GM13976 (cell line): ENCODE data around the gene PLPP7.
"Not testable (repeated sequence)": the region's sequence is repeated elsewhere in the genome, so short reads cannot be mapped to it uniquely, and the experiment has no call there.

Source experiments
- DNase-seq: peaks from one replicate; pipeline ENCODE4 v3.0.0; 2012; ENCODE audit warnings: low spot score
- in situ Hi-C: fragments of 300-500 bp; cut with MboI; formaldehyde crosslinking; loops from one replicate; pipeline ENCODE4 v1.12.0; 2022; ENCODE audit warnings: low sequenced_read_pairs, mixed read lengths, inconsistent platforms; ENCODE audit not compliant: unreplicated experiment
- TF ChIP-seq, protein P1 (sequence below): IDR thresholded peaks from 2 replicates; pipeline ENCODE4 v1.5.1; 2012; ENCODE audit warnings: borderline replicate concordance, mild to moderate bottlenecking; ENCODE audit not compliant: insufficient read depth; ENCODE audit errors: extremely low read depth, missing control alignments, control extremely low read depth

PLPP7 gene

DNA sequence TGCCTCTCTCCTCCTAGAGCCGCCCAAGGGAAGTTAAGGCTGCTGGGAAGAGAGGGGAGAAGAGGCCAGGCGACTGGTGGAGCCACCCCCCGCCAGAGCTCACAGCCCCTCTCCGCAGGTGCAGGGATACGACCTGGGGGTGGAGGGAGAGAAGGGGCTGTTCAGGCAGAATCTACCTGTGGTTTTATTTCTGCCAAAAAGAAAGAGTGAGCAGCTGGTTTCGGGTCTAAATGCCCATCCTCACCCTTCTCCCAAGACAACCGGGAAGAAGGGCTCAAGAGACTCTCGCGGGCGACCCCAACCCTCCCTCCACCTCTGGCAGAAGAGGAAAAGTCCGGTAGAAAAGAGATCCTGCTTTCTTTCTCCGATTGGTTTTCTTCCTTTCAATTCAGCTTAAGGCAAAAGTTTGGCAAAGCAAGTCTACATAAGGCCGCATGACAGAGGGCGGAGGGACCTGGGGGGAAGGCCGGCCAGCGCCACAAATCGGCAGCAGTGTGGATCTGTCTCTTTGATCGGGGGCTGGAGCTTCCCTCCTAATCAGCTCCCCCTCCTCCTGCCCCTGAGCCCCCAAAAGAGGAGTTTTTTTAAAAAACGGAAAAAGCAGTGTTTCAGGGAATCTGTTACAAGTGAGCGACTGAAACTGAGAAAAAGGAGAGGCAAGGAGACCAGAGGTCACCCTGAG, 29.5 kb upstream of the PLPP7 start:
- in situ Hi-C loops = no loop called here
- DNase-seq = no peak
- TF ChIP-seq, protein P1, sequence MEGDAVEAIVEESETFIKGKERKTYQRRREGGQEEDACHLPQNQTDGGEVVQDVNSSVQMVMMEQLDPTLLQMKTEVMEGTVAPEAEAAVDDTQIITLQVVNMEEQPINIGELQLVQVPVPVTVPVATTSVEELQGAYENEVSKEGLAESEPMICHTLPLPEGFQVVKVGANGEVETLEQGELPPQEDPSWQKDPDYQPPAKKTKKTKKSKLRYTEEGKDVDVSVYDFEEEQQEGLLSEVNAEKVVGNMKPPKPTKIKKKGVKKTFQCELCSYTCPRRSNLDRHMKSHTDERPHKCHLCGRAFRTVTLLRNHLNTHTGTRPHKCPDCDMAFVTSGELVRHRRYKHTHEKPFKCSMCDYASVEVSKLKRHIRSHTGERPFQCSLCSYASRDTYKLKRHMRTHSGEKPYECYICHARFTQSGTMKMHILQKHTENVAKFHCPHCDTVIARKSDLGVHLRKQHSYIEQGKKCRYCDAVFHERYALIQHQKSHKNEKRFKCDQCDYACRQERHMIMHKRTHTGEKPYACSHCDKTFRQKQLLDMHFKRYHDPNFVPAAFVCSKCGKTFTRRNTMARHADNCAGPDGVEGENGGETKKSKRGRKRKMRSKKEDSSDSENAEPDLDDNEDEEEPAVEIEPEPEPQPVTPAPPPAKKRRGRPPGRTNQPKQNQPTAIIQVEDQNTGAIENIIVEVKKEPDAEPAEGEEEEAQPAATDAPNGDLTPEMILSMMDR = no peak

DNA sequence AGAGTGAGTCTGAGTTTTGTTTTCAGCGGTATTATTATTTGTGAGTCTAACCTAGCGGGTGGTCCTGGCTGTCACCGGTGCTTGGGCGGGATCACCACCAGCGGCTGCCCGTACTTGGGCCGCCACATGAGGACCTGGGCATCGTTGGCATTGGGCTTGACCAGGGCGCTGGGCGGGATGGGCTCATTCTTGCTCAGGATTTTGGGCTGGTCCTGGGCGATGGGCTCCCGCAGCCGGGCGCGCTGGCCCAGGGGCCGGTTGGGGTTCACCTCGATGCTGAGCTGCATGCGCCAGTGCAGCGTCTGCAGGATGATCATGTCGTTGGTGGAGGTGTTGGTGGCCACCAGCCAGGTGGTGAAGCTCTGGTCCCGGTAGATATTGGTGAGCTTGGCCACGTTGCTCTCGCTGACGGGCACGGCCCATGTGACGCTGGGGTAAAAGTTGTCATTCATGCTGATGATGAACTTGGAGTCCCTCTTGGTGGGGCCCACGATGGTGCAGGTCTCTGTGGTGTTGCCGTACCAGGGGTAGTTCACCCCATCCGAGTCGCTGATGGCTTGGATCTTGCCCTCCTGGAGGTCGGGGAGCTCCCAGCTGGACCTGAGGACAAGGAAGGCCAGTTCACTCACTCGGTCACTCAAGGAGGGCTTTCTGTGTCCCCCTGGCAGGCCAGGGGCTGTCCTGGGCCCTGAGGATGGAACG, 28.6 kb upstream of the PLPP7 start:
- TF ChIP-seq, protein P1 = no peak
- in situ Hi-C loops = no loop called here
- DNase-seq = no peak

DNA sequence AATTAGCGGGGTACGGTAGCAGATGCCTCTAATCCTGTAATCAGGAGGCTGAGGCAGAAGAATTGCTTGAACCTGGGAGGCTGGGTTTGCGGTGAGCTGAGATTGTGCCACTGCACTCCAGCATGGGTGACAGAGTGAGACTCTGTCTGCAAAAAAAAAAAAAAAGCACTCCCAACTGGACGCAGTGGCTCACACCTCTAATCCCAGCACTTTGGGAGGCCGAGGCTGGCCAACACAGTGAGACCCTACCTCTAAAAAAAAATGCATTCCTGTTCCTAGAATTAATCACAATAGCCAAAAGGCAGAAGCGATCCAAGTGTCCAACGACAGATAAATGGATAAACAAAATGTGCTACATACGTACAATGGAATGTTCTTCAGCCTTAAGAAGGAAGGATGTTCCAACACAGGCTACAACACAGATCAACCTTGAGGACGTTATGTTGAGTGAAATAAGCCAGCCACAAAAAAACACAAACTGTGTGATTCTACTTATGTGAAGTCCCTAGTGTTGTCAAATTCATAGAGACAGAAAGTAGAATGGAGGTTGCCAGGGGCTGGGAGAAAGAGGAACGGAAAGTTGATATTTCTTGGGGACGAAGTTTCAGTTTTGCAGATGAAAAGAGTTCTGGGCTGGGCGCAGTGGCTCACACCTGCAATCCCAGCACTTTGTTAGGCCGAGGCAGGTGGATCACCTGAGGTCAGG, 27.0 kb upstream of the PLPP7 start:
- TF ChIP-seq, protein P1 = no peak
- no peak for DNase-seq
- in situ Hi-C loops = no loop called here

DNA sequence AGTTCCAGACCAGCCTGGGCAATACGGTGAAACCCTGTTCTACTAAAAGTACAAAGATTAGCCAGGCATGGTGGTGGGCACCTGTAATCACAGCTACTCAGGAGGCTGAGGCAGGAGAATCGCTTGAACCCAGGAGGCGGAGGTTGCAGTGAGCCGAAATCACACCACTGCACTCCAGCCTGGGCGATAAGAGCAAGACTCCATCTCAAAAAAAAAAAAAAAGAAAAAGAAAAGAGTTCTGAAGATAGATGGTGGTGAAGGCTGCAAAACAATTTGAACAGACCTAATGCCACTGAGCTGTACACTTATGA, 26.5 kb upstream of the PLPP7 start:
- in situ Hi-C loops = not testable (repeated sequence)

DNA sequence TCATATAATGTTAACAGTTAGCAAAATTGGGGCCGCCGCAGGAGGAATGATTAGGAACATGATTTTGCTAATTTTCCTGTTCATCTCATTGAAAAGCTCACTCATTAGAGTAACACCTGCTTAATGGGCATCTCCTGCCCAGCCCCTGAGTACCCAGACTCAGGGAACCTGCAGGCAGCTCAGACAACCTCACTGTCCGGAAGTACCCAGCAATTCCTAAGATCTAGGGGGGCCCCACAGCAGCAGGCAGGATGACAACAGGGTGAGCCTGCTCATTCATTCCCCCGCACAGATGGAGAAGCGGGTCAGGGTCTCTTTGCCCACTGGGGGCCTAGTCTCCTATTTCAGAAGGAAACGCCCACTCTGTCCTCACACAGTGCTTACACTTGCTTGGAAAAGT, 25.8 kb upstream of the PLPP7 start:
- TF ChIP-seq, protein P1 = no peak
- DNase-seq = no peak
- in situ Hi-C loops = no loop called here

More for the DNA sequence above, 26.5 kb upstream of the PLPP7 start:
- DNase-seq = not testable (repeated sequence)

DNA sequence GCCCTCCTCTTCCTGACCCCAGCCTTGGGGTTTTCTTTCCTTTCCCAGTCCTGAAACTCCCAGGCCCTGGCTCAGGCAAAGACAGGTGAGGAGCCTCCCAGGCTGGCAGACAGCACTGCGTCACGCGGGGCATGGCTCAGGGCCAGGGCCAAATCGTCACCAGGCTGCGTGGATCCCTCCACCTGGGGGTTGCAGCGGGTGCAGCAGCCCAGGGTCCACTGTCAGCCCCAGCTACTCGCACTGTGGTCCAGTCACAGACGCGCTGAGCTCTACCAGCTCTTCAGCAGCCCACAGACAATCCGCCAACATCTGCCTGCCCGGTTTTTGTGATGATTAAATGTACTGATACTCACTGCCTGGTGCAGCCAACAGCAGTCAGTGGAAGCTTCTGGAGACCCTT, 25.3 kb upstream of the PLPP7 start:
- TF ChIP-seq, protein P1 = no peak
- no peak for DNase-seq
- in situ Hi-C loops = no loop called here
